ENCODE results near the gene ALG10.
"Not testable (repeated sequence)": the region's sequence is repeated elsewhere in the genome, so short reads cannot be mapped to it uniquely, and the experiment has no call there.

ALG10 gene

GRCh38 chr12:34022079-34022830 lies at the start of gene ALG10:
ALG10 (plus strand) TSS chr12:34022496; CDS start chr12:34022600, 104 bp downstream.
- DNase-seq (ENCODE audit: low read depth in 2 of 2) = peak; percentile 85 to 95

- not testable (repeated sequence) for DNase-seq (ENCODE audit: low read depth in 2 of 2)
Measured at GRCh38 chr12:33972884-33973283, 49.4 kb upstream of the ALG10 start.

- no peak for DNase-seq (ENCODE audit: low read depth in 2 of 2)
Measured at GRCh38 chr12:33977887-33978286, 44.4 kb upstream of the ALG10 start.

- DNase-seq (ENCODE audit: low read depth in 2 of 2) = no peak
Measured at GRCh38 chr12:33988197-33988805, 34.0 kb upstream of the ALG10 start.

DNA sequence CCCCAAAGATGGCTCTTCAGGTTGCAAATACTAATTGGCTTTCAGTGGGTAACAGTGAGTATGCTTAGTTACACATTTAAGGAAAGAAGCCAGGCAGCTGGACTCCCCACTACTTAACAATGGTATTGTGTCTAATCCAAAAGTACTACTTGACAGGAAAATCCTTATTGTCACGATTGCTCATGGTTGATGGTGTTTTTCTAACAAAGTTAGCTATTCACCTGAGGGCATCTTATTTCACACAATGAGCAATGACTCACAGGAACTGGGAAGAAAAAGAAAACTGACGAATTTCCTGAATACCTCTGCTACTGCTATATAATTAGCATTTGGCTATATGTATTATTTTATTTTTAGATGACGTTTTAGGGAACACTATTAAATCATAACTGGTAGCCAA lies 33.4 kb upstream of the ALG10 start:
- DNase-seq (ENCODE audit: low read depth in 2 of 2) = no peak

- no peak for DNase-seq (ENCODE audit: low read depth in 2 of 2)
Measured at GRCh38 chr12:33994857-33995808, 27.2 kb upstream of the ALG10 start.

DNA sequence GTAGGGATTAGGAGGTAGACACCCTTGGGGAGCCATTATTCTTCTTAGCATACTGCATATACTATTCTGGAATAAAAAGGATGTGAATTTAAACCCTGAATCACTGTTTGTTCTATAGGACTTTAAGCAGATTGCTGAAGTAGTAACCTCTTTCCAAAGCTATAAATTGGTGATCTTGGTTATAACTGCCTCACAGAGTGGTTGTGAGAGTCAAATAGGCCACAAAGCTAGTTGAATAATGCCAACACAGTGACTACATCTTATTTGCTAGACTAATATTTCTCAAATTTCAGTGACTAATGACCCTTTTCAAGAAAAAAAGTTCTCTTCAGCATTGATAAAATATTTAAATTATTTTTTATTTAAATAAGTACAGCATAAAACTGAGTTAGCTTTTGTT lies 13.5 kb upstream of the ALG10 start:
- not testable (repeated sequence) for DNase-seq (ENCODE audit: low read depth in 2 of 2)

- no peak for DNase-seq (ENCODE audit: low read depth in 2 of 2)
Measured at GRCh38 chr12:34016361-34016760, 5.9 kb upstream of the ALG10 start.

GRCh38 chr12:34021071-34021470 lies 1.2 kb upstream of the ALG10 start:
- DNase-seq (ENCODE audit: low read depth in 2 of 2) = no peak

DNA sequence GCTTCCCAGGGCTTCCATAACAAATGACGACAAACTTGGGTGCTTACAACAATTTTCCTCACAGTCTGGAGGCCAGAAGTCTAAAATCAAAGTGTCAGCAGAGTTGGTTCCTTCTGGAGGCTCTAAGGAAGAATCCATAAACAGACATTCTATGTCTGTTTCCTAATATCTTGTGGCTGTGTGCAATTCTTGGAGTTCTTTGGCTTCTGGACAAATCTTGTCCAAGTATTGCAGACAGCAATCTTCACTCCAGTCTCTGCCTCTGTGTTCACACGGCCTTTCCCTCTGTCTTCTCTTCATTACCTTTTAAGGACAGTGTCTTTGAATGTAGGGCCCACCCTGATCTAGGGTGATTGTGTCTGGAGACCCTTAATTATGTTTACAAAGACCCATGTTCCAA lies 5.4 kb downstream of the ALG10 start:
- not testable (repeated sequence) for DNase-seq (ENCODE audit: low read depth in 2 of 2)

GRCh38 chr12:34030591-34030990 lies 8.3 kb downstream of the ALG10 start:
- no peak for DNase-seq (ENCODE audit: low read depth in 2 of 2)

DNA sequence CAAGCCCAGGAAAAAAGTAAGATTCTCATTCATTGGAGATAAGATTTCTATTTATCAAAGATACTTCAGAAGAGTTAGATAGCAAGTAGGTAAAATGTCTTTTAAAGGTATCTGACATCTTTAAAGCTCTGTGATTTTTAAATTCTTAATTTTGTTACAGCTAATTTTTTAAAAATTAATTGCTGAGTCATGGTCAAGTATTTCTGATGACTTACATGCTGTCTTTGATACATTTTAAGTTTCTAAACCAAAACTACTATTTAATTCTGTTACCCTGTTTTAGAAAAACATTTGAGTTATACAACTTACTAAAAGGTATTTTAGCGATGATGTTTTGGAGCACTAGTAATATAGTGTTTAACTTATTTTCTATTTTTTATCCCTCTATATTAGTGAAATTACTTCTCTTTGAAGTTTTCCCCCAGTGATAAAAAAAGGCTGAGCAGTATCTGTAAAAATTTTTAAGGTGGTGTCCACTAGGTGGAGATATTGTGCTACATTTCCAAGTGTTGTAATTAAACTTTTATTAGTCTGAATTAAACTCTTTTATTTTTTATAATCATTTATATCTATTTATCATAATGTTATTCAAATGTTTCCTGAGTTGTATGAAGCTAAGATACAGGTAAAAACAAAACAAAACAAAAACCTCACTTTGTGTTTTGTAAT lies 11.5 kb downstream of the ALG10 start:
- no peak for DNase-seq (ENCODE audit: low read depth in 2 of 2)

DNA sequence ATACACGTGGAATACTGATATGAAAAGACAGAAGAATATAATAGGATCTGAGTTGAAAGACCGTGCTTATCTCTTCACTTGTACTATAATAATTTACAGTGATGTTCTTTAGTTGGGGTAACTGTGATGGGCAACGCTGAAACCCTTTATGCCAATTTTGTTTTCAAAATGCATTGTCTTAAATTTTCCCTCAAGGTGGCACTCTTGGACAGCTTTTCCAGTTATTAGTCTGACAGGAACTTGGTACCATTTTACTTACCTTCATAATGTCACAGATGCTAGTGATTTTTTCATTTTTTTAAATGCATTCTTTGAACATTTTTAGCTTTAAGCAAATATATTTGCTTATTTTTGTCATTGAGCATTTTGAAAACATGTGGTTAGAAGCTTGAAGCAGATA lies 16.1 kb downstream of the ALG10 start:
- DNase-seq (ENCODE audit: low read depth in 2 of 2) = not testable (repeated sequence)

GRCh38 chr12:34046570-34046969 lies 24.3 kb downstream of the ALG10 start:
- DNase-seq (ENCODE audit: low read depth in 2 of 2) = no peak

DNA sequence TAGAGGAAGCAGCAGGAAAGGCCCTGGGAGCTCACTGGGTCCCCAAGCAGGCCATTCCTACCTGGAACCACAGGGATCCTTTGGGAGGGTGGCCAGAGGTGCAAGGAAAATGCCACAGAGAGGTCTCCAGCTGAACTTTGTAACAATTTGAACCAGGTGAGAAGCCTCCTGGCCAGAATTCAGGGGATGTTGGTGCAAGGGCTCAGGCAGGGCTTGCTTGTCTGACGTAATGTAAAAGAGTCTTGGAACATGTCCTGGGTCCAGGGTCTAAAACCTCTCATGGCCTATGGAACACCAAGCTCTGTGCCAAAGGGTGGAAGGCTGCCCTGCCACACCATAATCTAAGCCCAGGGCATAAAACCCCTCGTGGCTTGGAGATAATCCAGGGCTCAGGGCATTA lies 25.6 kb downstream of the ALG10 start:
- not testable (repeated sequence) for DNase-seq (ENCODE audit: low read depth in 2 of 2)

DNA sequence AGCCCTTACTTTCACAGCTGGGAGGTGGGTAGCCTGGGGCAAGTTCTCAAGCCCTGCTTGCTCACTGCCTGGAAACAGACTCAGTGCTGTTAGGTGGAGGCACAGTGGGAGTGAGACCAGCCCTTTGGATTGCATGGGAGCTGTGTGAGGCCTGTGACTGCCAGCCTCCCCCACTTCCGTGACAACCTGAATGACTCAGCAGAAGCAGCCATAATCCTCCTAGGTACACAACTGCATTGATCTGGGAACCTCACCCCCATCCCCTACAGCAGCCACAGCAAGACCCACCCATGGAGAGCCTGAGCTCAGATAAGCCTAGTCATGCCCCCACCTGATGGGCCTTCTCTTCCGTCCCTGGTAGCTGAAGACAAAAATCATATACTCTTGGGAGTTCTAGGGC lies 26.4 kb downstream of the ALG10 start:
- no peak for DNase-seq (ENCODE audit: low read depth in 2 of 2)

- DNase-seq (ENCODE audit: low read depth in 2 of 2) = no peak
Measured at GRCh38 chr12:34051486-34051885, 29.2 kb downstream of the ALG10 start.

DNA sequence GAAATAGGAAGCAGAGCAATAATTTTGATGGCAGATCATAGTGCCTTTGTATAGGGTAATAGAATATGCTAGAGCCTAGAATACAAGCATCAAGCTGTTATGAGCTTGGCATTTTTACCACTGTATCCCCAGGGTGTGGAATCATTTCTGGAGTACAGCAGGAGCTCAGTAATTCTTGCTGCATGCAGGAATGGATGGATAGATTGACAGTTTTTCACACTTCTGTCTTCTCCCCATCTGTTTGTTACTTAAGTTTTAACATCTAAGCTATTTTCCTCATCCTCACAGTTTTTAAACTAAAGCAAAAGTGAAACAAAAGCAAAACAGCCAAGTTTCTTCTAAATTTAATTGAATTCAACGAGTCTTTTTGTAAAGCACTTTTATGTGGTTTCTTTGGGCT lies 32.6 kb downstream of the ALG10 start:
- DNase-seq (ENCODE audit: low read depth in 2 of 2) = no peak
